ENCODE measurements around the gene LRRC42.

GRCh38 chr1:53949023-53949990 is 3.2 kb downstream of the LRRC42 start:
- TF ChIP-seq POLR2A (IDR thresholded peaks at IDR 0.05; ENCODE audit: low read length) = no peak
- no peak for TF ChIP-seq GATA1 (IDR thresholded peaks at IDR 0.05; ENCODE audit: low read depth, low read length)

All from erythroblast (primary cell).